Lower leg skin (tissue), 3 donors: Measurements from ENCODE around the gene DGLUCY.

Experiments used
- POLR2A ChIP-seq, 2 donors: fragments of 450-650 bp; IDR thresholded peaks; one replicate each; pipeline ENCODE4 v1.6.1; 2016 to 2017; ENCODE audit warnings: antibody characterized with exemption in 2 of 2, mild to moderate bottlenecking in 1 of 2, moderate library complexity in 1 of 2
- TF ChIP-seq, protein P1 (sequence below), 3 donors: fragments of 450-650 bp; IDR thresholded peaks; one replicate each; pipeline ENCODE4 v1.5.1; 2016; ENCODE audit warnings: antibody characterized with exemption in 3 of 3, mild to moderate bottlenecking in 3 of 3, moderate library complexity in 2 of 3

DNA sequence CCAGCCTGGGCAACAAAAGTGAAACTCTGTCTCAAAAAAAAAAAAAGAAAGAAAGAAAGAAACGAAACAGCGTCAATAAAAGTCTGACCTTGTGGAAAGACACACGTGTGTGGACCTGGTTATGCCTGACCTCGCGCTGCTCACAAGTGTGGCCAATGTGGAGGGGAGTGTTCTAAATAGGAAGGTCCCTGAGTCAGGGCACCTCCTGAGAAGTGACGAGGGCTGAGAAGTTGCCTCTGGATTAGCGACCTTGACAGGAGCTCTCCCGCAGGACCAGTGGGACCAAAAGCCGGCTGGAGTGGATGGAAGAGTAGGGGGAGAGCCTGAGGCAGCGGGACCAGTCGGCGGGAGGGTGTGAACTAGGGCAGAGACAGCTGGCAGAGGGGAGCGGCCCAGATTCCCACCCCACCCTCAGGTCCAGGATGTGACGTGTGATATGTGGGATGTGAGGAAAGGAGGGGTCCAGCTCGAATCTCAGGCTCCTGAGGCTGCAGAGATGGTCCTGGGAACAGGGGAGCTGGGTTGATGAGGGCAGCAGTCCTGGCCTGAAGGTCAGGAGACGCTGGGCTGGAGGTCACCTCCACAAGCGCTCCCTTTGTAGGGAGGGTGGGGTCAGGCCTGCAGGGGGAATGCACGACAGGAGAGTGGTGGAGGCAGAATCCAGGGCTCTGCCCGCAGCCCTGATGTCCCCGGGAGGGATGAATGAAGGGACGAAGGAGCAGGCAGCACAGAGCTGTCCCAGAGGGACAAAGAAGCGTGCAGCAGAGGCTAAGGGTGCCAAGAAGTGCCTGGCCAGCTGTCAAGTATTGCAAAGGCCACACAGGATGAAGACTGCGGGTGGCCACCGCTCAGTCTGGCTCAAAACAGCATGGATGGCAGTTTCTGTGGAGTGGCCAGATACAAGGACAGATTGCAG, 155.5 kb downstream of the DGLUCY start:
- TF ChIP-seq POLR2A (IDR thresholded peaks at IDR 0.05), result no peak
- TF ChIP-seq, protein P1, sequence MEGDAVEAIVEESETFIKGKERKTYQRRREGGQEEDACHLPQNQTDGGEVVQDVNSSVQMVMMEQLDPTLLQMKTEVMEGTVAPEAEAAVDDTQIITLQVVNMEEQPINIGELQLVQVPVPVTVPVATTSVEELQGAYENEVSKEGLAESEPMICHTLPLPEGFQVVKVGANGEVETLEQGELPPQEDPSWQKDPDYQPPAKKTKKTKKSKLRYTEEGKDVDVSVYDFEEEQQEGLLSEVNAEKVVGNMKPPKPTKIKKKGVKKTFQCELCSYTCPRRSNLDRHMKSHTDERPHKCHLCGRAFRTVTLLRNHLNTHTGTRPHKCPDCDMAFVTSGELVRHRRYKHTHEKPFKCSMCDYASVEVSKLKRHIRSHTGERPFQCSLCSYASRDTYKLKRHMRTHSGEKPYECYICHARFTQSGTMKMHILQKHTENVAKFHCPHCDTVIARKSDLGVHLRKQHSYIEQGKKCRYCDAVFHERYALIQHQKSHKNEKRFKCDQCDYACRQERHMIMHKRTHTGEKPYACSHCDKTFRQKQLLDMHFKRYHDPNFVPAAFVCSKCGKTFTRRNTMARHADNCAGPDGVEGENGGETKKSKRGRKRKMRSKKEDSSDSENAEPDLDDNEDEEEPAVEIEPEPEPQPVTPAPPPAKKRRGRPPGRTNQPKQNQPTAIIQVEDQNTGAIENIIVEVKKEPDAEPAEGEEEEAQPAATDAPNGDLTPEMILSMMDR (IDR thresholded peaks at IDR 0.05), result no peak
